ENCODE data around the gene CCDC9B.

Gene CCDC9B

GRCh38 chr15:40344217-40344616 is 3.5 kb upstream of the CCDC9B start:
- Histone ChIP-seq H3F3A (ENCODE audit: control insufficient read depth, insufficient read depth) (no peaks in the 10 kb centered on the region), H3K9me3 (ENCODE audit: control insufficient read depth, insufficient read depth, low read length) (no peaks in the 10 kb centered on the region), H3K4me2 (ENCODE audit: low read length) (no peak overlapping the region), H3K4me1 (ENCODE audit: control insufficient read depth, low read length) (peaks cover 2% of the 10 kb centered on the region; the same call in 1 of the 2 replicates), H3K79me2 (ENCODE audit: control insufficient read depth, low read length) (no peaks in the 10 kb centered on the region), H3K4me3 (ENCODE audit: low read length) (no peak overlapping the region), H3K36me3 (ENCODE audit: control insufficient read depth, low read length) (no peaks in the 10 kb centered on the region), H4K20me1 (ENCODE audit: control insufficient read depth, insufficient read depth, low read depth, low read length) (no peaks in the 10 kb centered on the region), H3K27me3 (ENCODE audit: control insufficient read depth, low read length) (no peaks in the 10 kb centered on the region), H3K9me2 (replicated peaks; ENCODE audit: control insufficient read depth, low read length) (no peaks in the 10 kb centered on the region), H3K27ac (ENCODE audit: low read depth, low read length) (no peak overlapping the region)
- TF ChIP-seq, protein P1, sequence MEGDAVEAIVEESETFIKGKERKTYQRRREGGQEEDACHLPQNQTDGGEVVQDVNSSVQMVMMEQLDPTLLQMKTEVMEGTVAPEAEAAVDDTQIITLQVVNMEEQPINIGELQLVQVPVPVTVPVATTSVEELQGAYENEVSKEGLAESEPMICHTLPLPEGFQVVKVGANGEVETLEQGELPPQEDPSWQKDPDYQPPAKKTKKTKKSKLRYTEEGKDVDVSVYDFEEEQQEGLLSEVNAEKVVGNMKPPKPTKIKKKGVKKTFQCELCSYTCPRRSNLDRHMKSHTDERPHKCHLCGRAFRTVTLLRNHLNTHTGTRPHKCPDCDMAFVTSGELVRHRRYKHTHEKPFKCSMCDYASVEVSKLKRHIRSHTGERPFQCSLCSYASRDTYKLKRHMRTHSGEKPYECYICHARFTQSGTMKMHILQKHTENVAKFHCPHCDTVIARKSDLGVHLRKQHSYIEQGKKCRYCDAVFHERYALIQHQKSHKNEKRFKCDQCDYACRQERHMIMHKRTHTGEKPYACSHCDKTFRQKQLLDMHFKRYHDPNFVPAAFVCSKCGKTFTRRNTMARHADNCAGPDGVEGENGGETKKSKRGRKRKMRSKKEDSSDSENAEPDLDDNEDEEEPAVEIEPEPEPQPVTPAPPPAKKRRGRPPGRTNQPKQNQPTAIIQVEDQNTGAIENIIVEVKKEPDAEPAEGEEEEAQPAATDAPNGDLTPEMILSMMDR (IDR thresholded peaks at IDR 0.05; ENCODE audit: low read depth, low read length, poor library complexity, severe bottlenecking), result no peak
- TF ChIP-seq EZH2phosphoT487 (IDR thresholded peaks at IDR 0.05; ENCODE audit: borderline replicate concordance, low read length), result no peak

- no peaks in the 10 kb centered on the region for H3F3A ChIP-seq (ENCODE audit: control insufficient read depth, insufficient read depth)
- no peaks in the 10 kb centered on the region for H3K27me3 ChIP-seq (ENCODE audit: control insufficient read depth, low read length)
- H3K4me3 ChIP-seq (ENCODE audit: low read length), result no peak overlapping the region
- H3K9me2 ChIP-seq (replicated peaks; ENCODE audit: control insufficient read depth, low read length), result no peaks in the 10 kb centered on the region
- H3K79me2 ChIP-seq (ENCODE audit: control insufficient read depth, low read length), result no peaks in the 10 kb centered on the region
- no peak overlapping the region for H3K27ac ChIP-seq (ENCODE audit: low read depth, low read length)
- H3K9me3 ChIP-seq (ENCODE audit: control insufficient read depth, insufficient read depth, low read length), result no peaks in the 10 kb centered on the region
- H3K4me1 ChIP-seq (ENCODE audit: control insufficient read depth, low read length), result peaks cover 2% of the 10 kb centered on the region; the same call in 1 of the 2 replicates
- H3K4me2 ChIP-seq (ENCODE audit: low read length), result no peak overlapping the region
- TF ChIP-seq, protein P1 (IDR thresholded peaks at IDR 0.05; ENCODE audit: low read depth, low read length, poor library complexity, severe bottlenecking), result no peak
- no peak for TF ChIP-seq EZH2phosphoT487 (IDR thresholded peaks at IDR 0.05; ENCODE audit: borderline replicate concordance, low read length)
- no peaks in the 10 kb centered on the region for H3K36me3 ChIP-seq (ENCODE audit: control insufficient read depth, low read length)
- H4K20me1 ChIP-seq (ENCODE audit: control insufficient read depth, insufficient read depth, low read depth, low read length), result no peaks in the 10 kb centered on the region
Measured at GRCh38 chr15:40343512-40343911, 2.8 kb upstream of the CCDC9B start.

DNA sequence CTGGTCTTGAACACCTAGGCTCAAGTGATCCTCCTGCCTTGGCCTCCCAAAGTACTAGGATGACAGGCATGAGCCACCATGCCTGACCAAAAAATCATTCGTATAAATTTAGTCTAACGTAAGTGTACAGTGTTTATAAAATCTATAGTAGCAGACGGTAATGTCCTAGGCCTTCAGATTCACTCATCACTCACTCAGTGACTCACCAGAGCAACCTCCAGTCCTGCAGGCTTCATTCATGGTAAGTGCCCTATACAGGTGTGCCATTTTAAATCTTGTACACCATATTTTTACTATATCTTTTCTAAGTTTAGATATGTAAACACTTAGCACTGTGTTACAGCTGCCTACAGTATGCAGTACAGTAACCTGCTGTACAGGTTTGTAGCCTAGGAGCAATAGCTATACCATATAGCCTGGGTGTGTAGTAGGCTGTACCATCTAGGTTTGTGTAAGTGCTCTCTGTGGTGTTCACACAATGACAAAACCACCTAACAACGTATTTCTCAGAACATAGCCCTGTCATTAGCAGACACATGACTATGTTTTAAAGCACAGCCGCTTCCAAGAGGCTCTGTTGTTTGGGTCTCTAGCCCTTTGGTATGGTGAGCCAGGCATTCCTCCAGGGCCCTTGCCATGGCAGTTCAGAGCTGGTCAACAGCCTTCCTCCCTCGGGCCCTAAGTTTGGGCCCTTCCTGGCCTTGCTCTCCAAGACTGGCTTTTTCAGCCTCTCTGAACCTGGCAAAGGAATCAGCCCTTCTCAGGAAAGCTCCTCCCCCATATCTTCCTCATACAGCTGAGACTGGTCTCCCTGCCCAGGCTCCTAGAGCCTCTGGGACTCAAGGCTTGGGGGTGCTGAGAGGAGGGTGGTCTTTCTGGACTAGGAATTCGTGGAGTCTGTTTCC is 1.9 kb upstream of the CCDC9B start:
- no peaks in the 10 kb centered on the region for H3K36me3 ChIP-seq (ENCODE audit: control insufficient read depth, low read length)
- H3K27ac ChIP-seq (ENCODE audit: low read depth, low read length), result no peak overlapping the region
- H3F3A ChIP-seq (ENCODE audit: control insufficient read depth, insufficient read depth), result no peaks in the 10 kb centered on the region
- H3K4me1 ChIP-seq (ENCODE audit: control insufficient read depth, low read length), result peaks cover 5% of the 10 kb centered on the region
- no peak overlapping the region for H3K4me3 ChIP-seq (ENCODE audit: low read length)
- H3K27me3 ChIP-seq (ENCODE audit: control insufficient read depth, low read length), result no peaks in the 10 kb centered on the region
- no peak overlapping the region for H3K4me2 ChIP-seq (ENCODE audit: low read length)
- H4K20me1 ChIP-seq (ENCODE audit: control insufficient read depth, insufficient read depth, low read depth, low read length), result no peaks in the 10 kb centered on the region
- H3K79me2 ChIP-seq (ENCODE audit: control insufficient read depth, low read length), result no peaks in the 10 kb centered on the region
- TF ChIP-seq, protein P1 (IDR thresholded peaks at IDR 0.05; ENCODE audit: low read depth, low read length, poor library complexity, severe bottlenecking), result no peak
- no peak for TF ChIP-seq EZH2phosphoT487 (IDR thresholded peaks at IDR 0.05; ENCODE audit: borderline replicate concordance, low read length)
- no peaks in the 10 kb centered on the region for H3K9me2 ChIP-seq (replicated peaks; ENCODE audit: control insufficient read depth, low read length)
- H3K9me3 ChIP-seq (ENCODE audit: control insufficient read depth, insufficient read depth, low read length), result no peaks in the 10 kb centered on the region
